GM12875 (cell line): ENCODE results near the gene GPR32.
"Not testable (repeated sequence)": the region's sequence is repeated elsewhere in the genome, so short reads cannot be mapped to it uniquely, and the experiment has no call there.

Experiments
- H3K4me3 ChIP-seq: one replicate; pipeline ENCODE4 v1.5.1; 2011; ENCODE audit warnings: low read depth, low read length, control low read depth
- CTCF ChIP-seq: IDR thresholded peaks from 2 replicates; pipeline ENCODE4 v1.5.1; 2011; ENCODE audit warnings: low read depth, mild to moderate bottlenecking, control low read depth, inconsistent platforms, low read length, moderate library complexity, borderline replicate concordance; ENCODE audit not compliant: insufficient read depth

GPR32 gene

GRCh38 chr19:50749490-50749889 lies 20.8 kb upstream of the GPR32 start:
- no peak for TF ChIP-seq CTCF
- no peak overlapping the region for H3K4me3 ChIP-seq

- no peak overlapping the region for H3K4me3 ChIP-seq
- TF ChIP-seq CTCF: no peak
These were observed 20.3 kb upstream of the GPR32 start for GRCh38 chr19:50750010-50750409.

- no peak overlapping the region for H3K4me3 ChIP-seq
- no peak for TF ChIP-seq CTCF
These were observed 16.4 kb upstream of the GPR32 start for GRCh38 chr19:50753879-50754278.

GRCh38 chr19:50756244-50756643 lies 14.0 kb upstream of the GPR32 start:
- not testable (repeated sequence) for H3K4me3 ChIP-seq

GRCh38 chr19:50757624-50758023 lies 12.6 kb upstream of the GPR32 start:
- H3K4me3 ChIP-seq: not testable (repeated sequence)

- H3K4me3 ChIP-seq: not testable (repeated sequence)
These were observed 11.2 kb upstream of the GPR32 start for GRCh38 chr19:50759076-50759475.

- no peak overlapping the region for H3K4me3 ChIP-seq
- TF ChIP-seq CTCF: no peak
These were observed 10.4 kb upstream of the GPR32 start for GRCh38 chr19:50759886-50760285.

GRCh38 chr19:50761501-50761900 lies 8.8 kb upstream of the GPR32 start:
- H3K4me3 ChIP-seq: not testable (repeated sequence)

- not testable (repeated sequence) for H3K4me3 ChIP-seq
These were observed 6.7 kb upstream of the GPR32 start for GRCh38 chr19:50763521-50763920.

- no peak for TF ChIP-seq CTCF
- H3K4me3 ChIP-seq: no peak overlapping the region
These were observed 5.9 kb upstream of the GPR32 start for GRCh38 chr19:50764409-50764808.

GRCh38 chr19:50766746-50767145 lies 3.5 kb upstream of the GPR32 start:
- not testable (repeated sequence) for H3K4me3 ChIP-seq

GRCh38 chr19:50767263-50767662 lies 3.0 kb upstream of the GPR32 start:
- H3K4me3 ChIP-seq: not testable (repeated sequence)
